Measurements from ENCODE around the gene CFAP54. TPM values are rescaled to one million over a fixed set of nuclear protein-coding genes. Genes with fewer than 3 reads are reported as not detected.

The CFAP54 gene
- total and polyA plus RNA-seq, 12 donors, result 0.08 to 1.00 (median 0.33) TPM; not detected in 2

- no peak for DNase-seq
- 59 to 78% (median 74%) methylated on average over 1 of the region's 1 CpG for WGBS, 4 donors
- TF ChIP-seq POLR2A (IDR thresholded peaks at IDR 0.05), result no peak
- TF ChIP-seq CTCF (IDR thresholded peaks at IDR 0.05), result no peak
- H3K36me3 ChIP-seq (replicated peaks in 1 of 2), result no peaks in the 10 kb centered on the region
- no peaks in the 10 kb centered on the region for H3K4me1 ChIP-seq (replicated peaks in 1 of 2)
- no peak overlapping the region for H3K4me3 ChIP-seq
- no peak overlapping the region for H3K27ac ChIP-seq
- no peaks in the 10 kb centered on the region for H3K27me3 ChIP-seq
- intact Hi-C loops (cut with DNase I), result no loop called here
- H3K9me3 ChIP-seq (replicated peaks in 1 of 3), result no peaks in the 10 kb centered on the region
Observed at GRCh38 chr12:96878704-96879103, 389.3 kb downstream of the CFAP54 start.

- Histone ChIP-seq H3K27ac (no peak overlapping the region), H3K9me3 (replicated peaks in 1 of 3) (no peaks in the 10 kb centered on the region), H3K36me3 (replicated peaks in 1 of 2) (no peaks in the 10 kb centered on the region), H3K4me3 (no peak overlapping the region), H3K27me3 (no peaks in the 10 kb centered on the region), H3K4me1 (replicated peaks in 1 of 2) (no peaks in the 10 kb centered on the region)
- TF ChIP-seq CTCF (IDR thresholded peaks at IDR 0.05), result no peak
- no peak for TF ChIP-seq POLR2A (IDR thresholded peaks at IDR 0.05)
- no peak for DNase-seq
- 76 to 90% (median 83%) methylated on average over 4 of the region's 4 CpGs for WGBS, 4 donors
- intact Hi-C loops (cut with DNase I), result no loop called here
Observed at GRCh38 chr12:96879301-96879700, 389.9 kb downstream of the CFAP54 start.

- no peak for TF ChIP-seq CTCF (IDR thresholded peaks at IDR 0.05)
- no peak for TF ChIP-seq POLR2A (IDR thresholded peaks at IDR 0.05)
- 58 to 79% (median 78%) methylated on average over 3 of the region's 3 CpGs for WGBS, 4 donors
- H3K36me3 ChIP-seq (replicated peaks in 1 of 2), result no peaks in the 10 kb centered on the region
Observed at GRCh38 chr12:96880220-96880619, 390.8 kb downstream of the CFAP54 start.

GRCh38 chr12:96881608-96882007 is 392.2 kb downstream of the CFAP54 start:
- no peak overlapping the region for H3K4me3 ChIP-seq
- DNase-seq, result no peak
- intact Hi-C loops (cut with DNase I), result no loop called here
- H3K9me3 ChIP-seq (replicated peaks in 1 of 3), result no peaks in the 10 kb centered on the region
- H3K36me3 ChIP-seq (replicated peaks in 1 of 2), result no peaks in the 10 kb centered on the region
- H3K27ac ChIP-seq, result no peak overlapping the region
- no peaks in the 10 kb centered on the region for H3K27me3 ChIP-seq
- no peaks in the 10 kb centered on the region for H3K4me1 ChIP-seq (replicated peaks in 1 of 2)
- no peak for TF ChIP-seq CTCF (IDR thresholded peaks at IDR 0.05)

More at GRCh38 chr12:96880220-96880619, 390.8 kb downstream of the CFAP54 start:
- Histone ChIP-seq H3K27me3 (no peaks in the 10 kb centered on the region), H3K4me3 (no peak overlapping the region), H3K9me3 (replicated peaks in 1 of 3) (no peaks in the 10 kb centered on the region), H3K4me1 (replicated peaks in 1 of 2) (no peaks in the 10 kb centered on the region), H3K27ac (no peak overlapping the region)
- DNase-seq, result no peak
- intact Hi-C loops (cut with DNase I), result no loop called here
